ENCODE results near the gene ZNF438.
"Not testable (repeated sequence)": the region's sequence is repeated elsewhere in the genome, so short reads cannot be mapped to it uniquely, and the experiment has no call there.

The ZNF438 gene

DNA sequence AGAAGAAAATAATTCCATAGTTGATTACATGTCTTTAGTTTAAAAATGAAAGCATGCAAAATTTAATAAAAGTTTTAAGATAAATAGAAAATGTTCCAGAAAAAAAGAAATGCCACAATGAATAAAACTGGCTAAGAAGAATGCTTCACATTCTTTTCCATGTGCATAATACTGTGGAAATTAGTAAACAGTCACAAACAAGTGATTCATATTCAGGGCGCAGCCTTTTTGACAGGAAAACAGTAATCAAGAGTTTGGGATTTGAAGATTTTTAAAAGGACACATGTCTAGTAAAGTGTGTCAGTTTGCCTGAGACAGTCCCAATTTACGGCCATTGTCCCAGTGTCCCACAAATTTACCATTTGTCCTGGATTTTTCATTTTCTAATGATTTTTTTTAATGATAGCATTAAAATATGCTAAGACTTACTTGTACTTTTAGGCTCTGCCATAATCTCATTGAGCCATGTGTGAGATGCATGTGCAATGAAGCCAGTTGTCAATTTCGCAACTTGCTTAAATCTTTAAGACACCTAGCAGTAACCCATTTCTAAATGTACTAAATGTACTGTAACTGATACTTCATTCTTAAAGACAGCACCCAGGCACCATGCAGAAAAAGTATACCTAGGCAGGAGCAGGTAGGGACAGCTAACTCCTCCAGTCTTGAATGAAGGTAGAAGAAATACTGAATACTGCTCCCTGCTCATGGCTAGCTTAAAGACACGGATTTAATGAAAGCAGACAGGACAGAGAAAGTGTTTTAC is 46.9 kb downstream of the ZNF438 start:
- DNase-seq (ENCODE audit: low read depth) = no peak

DNA sequence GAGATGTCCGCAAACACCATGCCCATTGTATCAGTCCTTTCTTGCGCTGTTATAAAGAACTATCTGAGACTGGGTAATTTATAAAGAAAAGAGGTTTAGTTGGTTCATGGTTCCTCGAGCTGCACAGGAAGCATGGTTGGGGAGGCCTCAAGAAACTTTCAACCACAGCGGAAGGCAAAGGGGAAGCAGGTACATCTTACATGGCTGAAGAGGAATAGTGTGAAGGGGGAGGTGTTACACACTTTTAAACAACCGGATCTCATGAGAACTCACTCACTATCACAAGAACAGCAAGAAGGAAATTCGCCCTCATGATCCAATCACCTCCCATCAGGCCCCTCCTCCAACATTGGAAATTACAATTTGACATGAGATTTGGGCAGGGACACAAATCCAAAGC is 48.5 kb downstream of the ZNF438 start:
- not testable (repeated sequence) for DNase-seq (ENCODE audit: low read depth)

DNA sequence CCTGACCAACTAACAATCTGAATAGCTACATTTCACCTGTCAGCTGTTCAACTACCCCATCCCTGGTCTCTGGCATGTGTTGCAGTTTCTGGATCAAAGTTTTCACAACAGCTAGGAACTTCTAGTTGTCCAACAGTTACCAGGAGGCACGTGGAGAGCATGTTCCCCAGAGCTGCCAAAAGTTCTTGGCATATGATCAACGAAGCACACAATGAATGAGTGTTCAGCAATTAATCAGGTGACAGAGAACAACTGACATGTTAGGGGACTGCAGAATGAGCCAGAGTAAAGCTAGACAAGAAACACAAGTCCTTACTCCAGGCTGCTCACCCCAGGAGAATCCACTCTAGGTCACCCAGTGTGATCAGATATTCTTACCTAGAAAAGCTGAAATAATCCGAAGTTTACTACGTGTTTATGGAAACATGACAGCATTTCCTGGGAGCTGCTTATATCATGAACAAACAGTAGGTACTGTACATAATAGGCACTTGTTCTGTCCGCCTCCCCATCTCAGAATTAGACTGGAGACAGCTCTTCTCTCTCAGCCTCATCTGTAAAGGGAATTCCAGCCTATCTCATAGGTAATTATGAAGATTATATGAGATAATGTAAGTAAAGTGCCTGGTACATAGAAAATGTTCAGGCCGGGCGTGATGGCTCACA is 50.6 kb downstream of the ZNF438 start:
- DNase-seq (ENCODE audit: low read depth) = no peak

DNA sequence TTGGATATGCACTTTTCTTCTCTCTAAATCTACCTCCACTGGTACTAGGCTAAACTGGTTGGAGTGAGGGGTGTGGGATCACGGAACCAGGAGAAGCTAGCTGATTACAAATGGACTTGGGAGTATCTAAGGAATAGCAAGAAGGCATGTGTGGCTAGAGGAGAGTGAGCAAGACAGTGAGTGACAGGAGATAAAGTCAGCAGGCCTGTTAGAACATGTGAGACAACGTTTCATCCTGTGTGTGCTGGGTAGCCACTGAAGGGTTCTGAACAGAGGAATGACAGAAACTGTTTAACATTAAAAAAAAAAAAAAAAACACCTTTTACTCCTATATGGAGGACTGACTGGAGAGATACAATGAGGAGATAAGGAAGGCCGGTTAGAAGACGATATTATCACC is 51.7 kb downstream of the ZNF438 start:
- DNase-seq (ENCODE audit: low read depth) = no peak

DNA sequence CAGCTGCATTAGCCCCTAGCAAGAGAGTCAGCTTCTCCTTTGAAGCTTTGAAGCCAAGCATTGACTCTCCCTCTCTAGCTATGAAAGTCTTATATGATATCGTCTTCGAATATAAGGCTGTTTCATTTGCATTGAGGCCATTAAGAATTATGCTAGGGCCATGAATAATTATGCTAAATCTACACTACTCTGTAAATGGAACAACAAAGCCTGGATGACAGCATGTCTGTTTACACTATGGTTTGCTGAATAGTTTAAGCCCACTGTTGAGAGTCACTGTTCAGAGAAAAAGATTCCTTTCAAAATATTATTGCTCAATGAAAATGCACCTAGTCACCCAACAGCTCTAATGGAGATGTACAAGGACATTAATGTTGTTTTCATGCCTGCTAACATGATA is 52.8 kb downstream of the ZNF438 start:
- DNase-seq (ENCODE audit: low read depth) = no peak

DNA sequence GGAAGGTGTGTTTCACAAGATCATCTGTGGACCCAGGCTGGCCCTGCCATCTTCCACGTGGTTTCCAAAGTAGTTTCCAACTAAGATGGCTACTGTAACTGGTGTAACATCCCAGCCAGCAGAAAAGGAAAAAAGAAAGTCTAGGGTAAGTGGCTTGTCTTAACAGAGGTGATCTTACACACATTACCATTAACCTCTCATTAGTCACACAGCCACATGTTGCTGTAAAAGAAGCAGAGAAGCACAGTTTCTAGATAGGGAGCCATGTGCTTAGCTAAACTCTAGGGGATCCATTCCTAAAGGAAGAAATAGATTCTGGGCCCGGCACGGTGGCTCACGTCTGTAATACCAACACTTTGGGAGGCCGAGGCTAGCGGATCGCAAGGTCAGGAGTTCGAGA is 54.3 kb downstream of the ZNF438 start:
- DNase-seq (ENCODE audit: low read depth) = no peak

DNA sequence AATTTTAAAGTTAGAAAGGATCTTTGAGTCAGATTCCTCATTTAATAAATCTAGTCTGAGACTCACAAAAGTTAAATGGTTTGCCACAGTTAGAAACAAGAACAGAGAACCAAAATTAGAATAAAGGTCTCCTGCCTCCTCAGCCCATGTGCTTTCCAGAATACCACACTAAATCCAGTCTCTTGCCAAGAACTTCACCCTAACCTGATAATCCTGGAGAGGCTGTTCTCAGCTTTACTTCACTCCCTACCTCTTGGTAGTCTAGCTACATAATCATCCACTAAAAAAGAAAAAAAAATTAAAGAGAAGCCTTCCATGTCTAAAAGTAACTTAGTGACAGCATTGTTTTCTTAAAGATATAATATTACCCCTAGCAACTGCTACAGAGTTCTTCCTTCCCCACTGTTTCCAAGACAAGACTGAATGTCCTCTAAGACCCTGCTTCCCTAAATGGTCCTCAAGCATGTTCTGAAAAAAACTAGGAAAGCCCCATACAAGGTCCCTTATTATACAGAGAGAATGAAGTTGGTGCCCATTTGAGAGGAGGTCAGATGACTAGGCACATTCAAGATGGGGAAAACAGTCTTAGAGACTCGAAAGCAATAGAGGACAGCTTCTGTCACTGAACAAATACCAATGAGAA is 56.8 kb downstream of the ZNF438 start:
- no peak for DNase-seq (ENCODE audit: low read depth)

DNA sequence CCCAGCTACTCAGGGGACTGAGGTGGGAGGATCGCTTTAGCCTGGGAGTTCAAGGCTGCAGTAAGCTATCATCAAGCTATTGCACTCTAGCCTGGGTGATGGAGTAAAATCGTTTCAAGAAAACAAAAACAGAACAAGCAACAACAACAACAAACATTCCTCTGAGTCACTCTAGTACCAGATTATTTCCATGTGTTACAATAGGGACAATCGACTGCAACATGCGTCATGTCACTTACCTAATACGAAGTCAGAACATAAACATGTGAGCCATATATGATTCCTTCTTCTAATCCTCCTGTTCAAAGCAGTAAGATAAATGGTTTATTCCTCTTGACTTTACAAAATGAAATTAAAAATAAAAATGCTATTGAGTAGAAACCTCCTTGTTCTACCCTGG is 57.3 kb downstream of the ZNF438 start:
- DNase-seq (ENCODE audit: low read depth) = no peak

DNA sequence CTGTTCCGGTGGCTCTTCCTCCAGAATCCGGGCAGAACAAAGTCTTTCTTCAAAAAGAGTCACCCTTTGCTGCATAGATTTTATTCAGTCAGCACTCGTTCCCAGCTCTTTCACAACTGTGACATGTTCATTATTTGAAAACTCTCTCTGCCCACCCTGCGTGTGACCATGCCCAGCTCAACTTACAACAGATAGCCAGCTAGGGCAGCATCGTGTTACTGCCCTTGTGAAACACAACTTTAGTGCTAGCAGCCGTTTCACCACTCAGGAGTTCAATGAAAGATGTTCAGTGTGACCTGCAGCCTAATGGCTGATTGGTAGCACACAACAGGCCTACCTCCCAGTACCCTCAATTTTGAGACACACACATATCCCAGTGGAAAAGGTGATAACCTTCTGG is 57.9 kb downstream of the ZNF438 start:
- no peak for DNase-seq (ENCODE audit: low read depth)

DNA sequence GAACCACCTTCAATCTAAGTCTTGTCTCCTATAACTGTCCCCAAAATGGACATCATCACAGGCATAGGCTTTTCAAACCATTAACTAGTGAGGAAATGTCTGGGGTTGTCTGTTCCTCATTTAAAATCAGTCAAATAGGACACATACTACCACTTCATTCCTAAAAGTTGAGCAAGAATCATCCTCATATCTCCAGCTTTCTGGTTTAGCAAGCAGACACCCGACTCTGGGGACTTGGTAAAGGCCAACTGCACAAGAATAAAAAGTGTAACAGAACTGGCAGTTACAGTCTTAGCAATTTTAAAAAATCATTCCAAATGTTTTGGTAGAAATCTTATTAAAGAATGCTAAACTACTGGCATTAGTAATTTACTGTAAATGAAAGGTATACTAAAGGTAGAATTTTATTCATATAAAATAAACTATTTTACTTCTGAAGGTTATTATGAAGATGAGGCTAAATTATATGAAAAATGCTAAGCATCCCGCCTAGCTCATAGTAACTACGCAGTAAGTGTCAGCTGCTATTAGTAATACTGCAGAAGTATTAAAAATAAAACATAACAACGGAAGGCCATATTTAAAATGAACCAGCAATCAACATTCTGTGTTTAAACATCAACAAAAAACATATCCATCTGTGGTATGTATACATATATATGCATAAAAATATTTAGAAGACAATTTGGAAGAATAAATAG is 60.8 kb downstream of the ZNF438 start:
- no peak for DNase-seq (ENCODE audit: low read depth)

DNA sequence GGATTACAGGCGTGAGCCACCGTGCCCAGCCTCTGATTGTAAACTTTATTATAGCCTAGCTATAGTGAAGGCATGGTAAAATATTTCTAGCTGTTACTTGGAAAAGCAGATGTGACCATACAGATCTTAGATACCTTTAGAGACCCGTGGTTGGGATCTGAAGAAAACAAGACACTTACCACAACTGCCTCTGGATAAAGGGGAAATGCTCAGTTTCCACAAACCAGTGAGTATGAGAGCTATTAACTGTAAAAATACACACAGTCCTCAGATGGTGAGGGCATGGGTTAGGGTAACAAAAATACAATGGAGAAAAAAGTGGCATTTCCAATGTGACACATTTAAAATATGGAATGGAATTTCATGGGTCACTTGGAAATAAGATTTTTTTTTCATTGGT is 63.0 kb downstream of the ZNF438 start:
- no peak for DNase-seq (ENCODE audit: low read depth)

DNA sequence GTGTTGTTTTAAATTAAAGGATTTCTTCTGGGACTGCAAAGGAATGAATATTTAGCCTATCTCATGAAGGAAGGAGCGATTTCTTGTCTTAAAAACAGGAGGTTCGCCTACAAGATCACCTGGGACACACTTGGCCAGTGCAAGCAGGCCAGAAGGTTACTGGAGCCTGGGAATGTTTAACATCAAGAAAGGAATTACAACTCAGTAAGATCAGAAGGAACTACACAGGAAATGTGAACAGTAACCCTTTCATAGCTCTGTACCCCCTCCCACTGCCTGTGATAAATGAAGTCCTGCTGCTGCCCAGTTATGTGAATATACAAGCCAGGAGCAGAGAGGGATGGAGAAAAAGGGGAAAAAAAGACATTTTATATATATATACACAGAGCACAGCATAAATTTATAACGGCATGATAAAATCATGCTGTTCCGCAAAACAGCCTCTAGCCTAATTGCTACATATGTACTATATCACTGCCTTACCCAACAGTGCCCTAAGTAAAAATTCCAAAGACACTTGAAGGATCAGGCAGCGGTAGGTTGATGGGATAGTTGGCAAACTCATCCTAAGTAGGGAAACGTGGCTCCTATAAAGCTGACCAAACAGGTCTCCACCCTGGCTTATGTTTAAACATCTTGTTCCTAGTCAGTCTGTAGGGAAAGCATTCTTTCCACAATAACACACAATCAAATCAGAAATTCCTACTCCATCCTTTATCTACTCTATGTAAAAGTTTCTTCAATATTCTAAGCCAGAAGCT is 63.8 kb downstream of the ZNF438 start:
- DNase-seq (ENCODE audit: low read depth) = no peak

DNA sequence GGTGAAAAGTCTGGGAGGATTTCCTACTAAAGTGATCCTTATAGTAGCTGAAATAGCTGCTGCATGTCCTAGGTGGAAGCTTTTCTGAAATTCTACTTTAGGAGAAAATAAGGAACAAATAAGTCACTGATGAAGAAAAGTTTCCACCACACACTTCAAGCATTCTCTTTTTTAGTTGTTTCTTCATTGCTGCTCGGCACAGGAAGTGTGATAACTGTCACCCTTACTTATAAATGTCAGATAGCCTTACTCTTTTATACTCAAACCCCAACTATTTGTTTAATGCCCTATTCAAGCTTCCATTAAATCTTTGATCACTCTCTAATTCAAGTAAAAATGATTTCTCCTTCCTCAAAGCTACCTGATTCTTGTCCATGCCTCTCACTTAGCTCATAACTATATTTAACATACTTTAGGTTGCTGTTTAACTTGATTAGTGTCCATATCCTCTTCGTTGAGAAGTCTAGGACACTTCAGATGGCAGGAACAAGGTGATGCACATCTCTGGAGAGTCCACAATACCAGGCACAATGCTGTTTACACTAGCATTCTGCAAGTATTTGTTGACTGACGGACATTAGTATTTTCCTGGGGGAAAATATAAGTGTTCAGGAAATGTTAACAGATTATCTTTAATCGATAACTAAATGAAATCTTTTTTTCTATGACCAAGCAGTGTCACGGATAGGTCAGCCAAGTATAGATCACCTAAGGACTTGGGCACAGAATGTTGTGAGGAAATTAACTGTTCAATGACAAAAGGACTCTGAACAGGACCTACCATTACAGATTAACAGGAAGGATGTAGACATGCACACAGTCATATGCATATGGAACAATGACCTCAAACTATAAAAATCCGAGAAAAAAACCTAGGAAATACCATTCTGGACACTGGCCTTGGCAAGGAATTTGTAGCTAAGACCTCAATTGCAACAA is 67.4 kb downstream of the ZNF438 start:
- no peak for DNase-seq (ENCODE audit: low read depth)

DNA sequence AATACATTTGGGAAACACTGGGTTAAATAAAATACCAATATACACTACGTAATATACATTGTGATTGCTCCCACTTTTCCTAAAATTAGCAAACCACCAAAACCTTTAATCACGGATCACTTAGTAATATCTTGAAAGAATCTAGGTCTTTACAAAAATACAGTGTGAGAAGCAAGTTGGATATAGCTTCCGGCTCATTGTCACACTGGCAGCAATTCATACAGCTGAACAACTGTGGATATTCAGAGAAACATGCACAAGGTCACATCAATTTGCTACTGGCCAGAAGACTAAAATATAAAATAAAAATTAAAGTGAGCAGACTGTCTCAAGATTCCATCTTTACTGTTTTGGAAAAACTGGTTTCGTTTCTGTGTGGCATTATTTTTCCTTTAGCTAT is 69.1 kb downstream of the ZNF438 start:
- DNase-seq (ENCODE audit: low read depth) = no peak

DNA sequence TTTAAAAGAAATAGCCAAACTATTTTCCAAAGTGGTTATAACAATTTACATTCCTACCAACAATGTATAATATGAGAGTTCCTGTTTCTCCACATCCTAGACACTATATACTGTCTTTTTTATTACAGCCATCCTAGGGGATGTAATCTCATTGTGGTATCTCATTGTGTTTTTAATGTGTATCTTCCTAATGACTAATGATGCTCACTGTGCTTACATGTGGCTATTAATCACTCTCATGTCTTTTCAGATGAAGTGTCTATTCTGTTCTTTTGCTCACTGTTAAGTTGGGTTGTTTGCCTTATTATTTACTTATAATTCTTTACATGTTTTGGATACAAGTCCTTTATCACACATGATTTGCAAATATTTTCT is 71.8 kb downstream of the ZNF438 start:
- DNase-seq (ENCODE audit: low read depth) = no peak

DNA sequence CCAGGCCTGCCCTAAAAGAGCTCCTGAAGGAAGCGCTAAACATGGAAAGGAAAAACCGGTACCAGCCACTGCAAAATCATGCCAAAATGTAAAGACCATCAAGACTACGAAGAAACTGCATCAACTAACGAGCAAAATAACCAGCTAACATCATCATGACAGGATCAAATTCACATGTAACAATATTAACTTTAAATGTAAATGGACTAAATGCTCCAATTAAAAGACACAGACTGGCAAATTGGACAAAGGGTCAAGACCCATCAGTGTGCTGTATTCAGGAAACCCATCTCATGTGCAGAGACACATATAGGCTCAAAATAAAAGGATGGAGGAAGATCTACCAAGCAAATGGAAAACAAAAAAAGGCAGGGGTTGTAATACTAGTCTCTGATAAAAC is 82.4 kb downstream of the ZNF438 start:
- not testable (repeated sequence) for DNase-seq (ENCODE audit: low read depth)

DNA sequence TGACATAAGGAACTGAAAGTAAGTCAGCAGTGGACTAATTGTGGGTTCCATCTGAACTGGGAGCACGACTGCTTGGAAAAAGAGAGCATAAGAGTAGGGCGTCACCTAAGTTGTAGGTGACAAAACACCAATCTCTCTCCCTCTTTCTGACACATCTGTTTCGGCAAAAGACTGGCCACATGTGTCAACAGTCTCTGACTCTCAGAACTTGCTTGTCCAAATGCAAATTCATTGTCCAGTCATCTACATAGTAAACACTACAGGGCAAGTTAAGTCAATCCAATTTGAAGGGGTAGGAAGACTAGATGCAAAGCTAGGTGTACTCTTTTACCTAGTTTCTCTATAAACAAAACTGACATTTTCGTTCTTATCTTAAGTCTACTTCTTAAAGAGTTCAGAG is 87.7 kb downstream of the ZNF438 start:
- DNase-seq (ENCODE audit: low read depth) = no peak

DNA sequence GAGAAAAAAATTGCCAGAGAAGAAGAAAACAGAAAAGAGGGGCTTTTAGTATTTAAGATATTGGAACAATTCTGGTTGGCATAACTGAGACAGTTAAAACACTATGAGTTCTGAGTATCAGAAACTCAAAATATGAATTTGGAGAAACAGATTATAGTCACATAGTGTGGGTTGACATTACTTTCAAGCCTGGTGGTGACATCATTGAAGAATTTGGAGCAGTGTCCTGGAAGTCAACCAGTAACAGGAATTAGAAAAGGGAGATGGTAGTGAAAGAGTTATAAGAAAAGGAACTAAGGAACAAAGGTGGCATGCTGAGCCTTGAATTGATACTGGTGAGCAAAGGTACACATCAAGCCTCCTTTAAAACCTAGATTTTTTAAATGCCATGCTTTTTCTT is 88.2 kb downstream of the ZNF438 start:
- DNase-seq (ENCODE audit: low read depth) = no peak

DNA sequence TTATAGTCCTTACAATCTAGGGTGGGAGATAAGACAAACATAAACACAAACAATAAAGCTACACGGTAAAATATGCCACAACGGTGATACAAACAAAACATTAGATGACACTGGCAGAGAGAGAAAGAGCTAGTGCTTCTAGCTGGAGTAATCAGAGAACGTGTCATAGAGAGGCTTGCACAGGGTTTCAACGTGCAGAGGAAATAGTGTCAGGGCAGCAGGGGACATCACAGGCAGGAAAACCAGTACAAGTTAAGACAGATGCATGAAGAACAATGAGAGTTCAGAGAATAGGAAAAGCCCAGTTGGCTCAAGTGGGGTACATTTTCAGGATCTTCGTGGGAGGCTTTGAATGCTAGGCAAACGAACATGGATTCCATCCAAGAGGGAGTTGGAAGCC is 91.4 kb downstream of the ZNF438 start:
- no peak for DNase-seq (ENCODE audit: low read depth)

DNA sequence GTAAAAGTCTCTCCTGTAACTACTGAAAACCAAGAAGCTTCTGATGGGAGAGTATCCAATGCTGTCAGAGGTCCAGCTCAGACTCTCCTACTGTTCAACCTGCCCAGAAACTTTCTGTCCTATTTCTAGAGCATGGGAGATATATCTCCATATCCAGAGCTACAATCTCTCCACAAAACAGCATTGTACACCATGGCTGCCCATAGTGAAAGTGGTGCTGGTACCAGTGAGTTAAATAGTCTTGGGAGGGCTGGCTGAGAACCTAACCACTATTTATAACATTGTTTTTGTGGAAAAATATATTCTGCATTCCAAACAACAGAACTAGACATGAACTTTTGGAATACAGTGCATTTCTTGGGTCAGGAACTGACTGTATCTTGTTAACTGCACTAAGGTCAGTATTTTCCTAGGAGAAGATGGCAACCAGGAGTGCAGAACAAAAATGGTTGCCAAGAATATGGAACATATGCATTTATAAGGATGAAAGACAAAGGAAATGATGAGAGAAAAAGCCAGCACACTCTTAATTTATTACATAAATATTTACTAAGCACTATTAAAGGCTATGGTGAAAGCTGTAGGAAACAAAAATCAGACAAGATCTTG is 91.9 kb downstream of the ZNF438 start:
- DNase-seq (ENCODE audit: low read depth) = no peak

DNA sequence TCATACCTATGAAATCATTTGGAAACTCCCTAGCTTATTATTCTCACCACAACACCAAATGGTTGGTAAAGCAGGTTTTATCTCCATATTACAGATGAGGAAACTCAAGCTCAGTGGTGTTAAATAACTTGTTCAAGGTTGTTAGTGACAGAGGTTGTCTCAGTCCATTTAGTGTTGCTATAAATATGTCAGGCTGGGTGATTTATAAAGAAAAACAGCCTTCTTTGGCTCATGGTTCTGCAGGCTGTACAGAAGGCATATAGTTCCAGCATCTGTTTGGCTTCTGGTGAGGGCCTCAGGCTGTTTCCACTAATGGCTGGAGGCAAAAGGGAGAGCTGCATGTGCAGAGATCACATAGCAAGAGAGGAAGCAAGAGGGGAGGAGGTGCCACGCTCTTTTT is 96.6 kb downstream of the ZNF438 start:
- no peak for DNase-seq (ENCODE audit: low read depth)

All from CMK (cell line).